Pericardium fibroblast (primary cell): ENCODE data around the gene ERICH6B. TPM values are rescaled to one million over a fixed set of nuclear protein-coding genes. Genes with fewer than 3 reads are reported as not detected.

Source experiments
- total RNA-seq: library from RNA; depleted of rRNA; stranded (reverse); fragments of >200 nt; gene quantifications from 2 replicates; pipeline ENCODE4 v1.2.3, GENCODE V29; 2015

Gene ERICH6B
- not detected in 2 replicates for total RNA-seq

GRCh38 chr13:45615501-45616101 lies at the start of gene ERICH6B:
ERICH6B (minus strand) TSS chr13:45615739; CDS start chr13:45597005, 18,734 bp downstream.

Other genes starting within 250 kb of the ERICH6B start
- gene SLC25A30, start 197.4 kb downstream of the ERICH6B start, total RNA-seq = 8.8 and 19.9 TPM in 2 replicates
- 12.5 and 25.1 TPM in 2 replicates for gene COG3, start 150.8 kb downstream of the ERICH6B start, total RNA-seq
- not detected in 2 replicates for gene CBY2, start 86.6 kb upstream of the ERICH6B start, total RNA-seq
- not detected in 2 replicates for gene SIAH3, start 236.0 kb upstream of the ERICH6B start, total RNA-seq